Caco-2 (cell line): ENCODE results near the gene MBD6. TPM values are rescaled to one million over a fixed set of nuclear protein-coding genes. Genes with fewer than 3 reads are reported as not detected.
"Not testable (repeated sequence)": the region's sequence is repeated elsewhere in the genome, so short reads cannot be mapped to it uniquely, and the experiment has no call there.

Experiments
- BruUV-seq: library from RNA; stranded (reverse); fragments of 400-500 nt; replicated peaks from 2 replicates; lab custom pipeline; 2021; lab: Mats Ljungman, UMichigan
- CTCF ChIA-PET: fragments of 300-600 bp; sonication (Branson Sonifier 250); formaldehyde crosslinking; loops from one replicate; lab custom pipeline; 2022; ENCODE audit warnings: antibody characterized with exemption; lab: Charles Lee
- POLR2A ChIA-PET: fragments of 300-600 bp; sonication (Branson Sonifier 250); formaldehyde crosslinking; loops from one replicate; lab custom pipeline; 2022; ENCODE audit warnings: antibody characterized with exemption; lab: Charles Lee
- DNase-seq, 2 experiments: peaks; one replicate each; pipeline versions ENCODE4 v3.0.0 to v3.0.0-alpha.2; 2020 to 2022
- H3K27me3 ChIP-seq: replicated peaks from 2 replicates; pipeline ENCODE4 v1.6.0; 2011; ENCODE audit warnings: low read length; ENCODE audit not compliant: control insufficient read depth, insufficient read depth
- H3K36me3 ChIP-seq: 2 replicates; pipeline ENCODE4 v1.5.1; 2011; ENCODE audit warnings: low read length; ENCODE audit not compliant: control insufficient read depth, insufficient read depth
- H3K4me1 ChIP-seq: fragments of 250-450 bp; sonication (Bioruptor Pico); 2 replicates; pipeline ENCODE4 v1.5.1; 2020; ENCODE audit warnings: mild to moderate bottlenecking
- H3K4me3 ChIP-seq: 2 replicates; pipeline ENCODE4 v1.5.1; 2011; ENCODE audit warnings: low read depth, mild to moderate bottlenecking, control low read depth, low read length
- H3K9me3 ChIP-seq: fragments of 250-450 bp; sonication (Bioruptor Pico); 2 replicates; pipeline ENCODE4 v1.5.1; 2020; ENCODE audit warnings: mild to moderate bottlenecking, moderate library complexity
- H3K27ac Mint-ChIP-seq: one replicate; pipeline ENCODE4 v1.8.0; 2022; ENCODE audit warnings: mixed read lengths; ENCODE audit not compliant: unreplicated experiment
- H3K27me3 Mint-ChIP-seq: one replicate; pipeline ENCODE4 v1.8.0; 2022; ENCODE audit warnings: mixed read lengths; ENCODE audit not compliant: insufficient read depth, unreplicated experiment
- H3K36me3 Mint-ChIP-seq: one replicate; pipeline ENCODE4 v1.8.0; 2022; ENCODE audit warnings: mild to moderate bottlenecking, mixed read lengths; ENCODE audit not compliant: insufficient read depth, unreplicated experiment
- H3K4me1 Mint-ChIP-seq: one replicate; pipeline ENCODE4 v1.8.0; 2022; ENCODE audit warnings: low read depth, mixed read lengths; ENCODE audit not compliant: unreplicated experiment
- H3K4me3 Mint-ChIP-seq: one replicate; pipeline ENCODE4 v1.8.0; 2022; ENCODE audit warnings: mild to moderate bottlenecking, moderate library complexity, mixed read lengths; ENCODE audit not compliant: unreplicated experiment
- H3K9me3 Mint-ChIP-seq: one replicate; pipeline ENCODE4 v1.8.0; 2022; ENCODE audit warnings: mixed read lengths; ENCODE audit not compliant: unreplicated experiment
- CTCF ChIP-seq, 2 experiments: fragments of 200-600 bp in 1 of 2; IDR thresholded peaks; 1 replicate in 1 of 2; 2 replicates in 1 of 2; pipeline versions ENCODE4 v1.5.1 to v1.8.0; 2011 to 2022; ENCODE audit warnings: antibody characterized with exemption in 1 of 2, control low read depth in 1 of 2, inconsistent platforms in 1 of 2, low read depth in 1 of 2, low read length in 1 of 2, mild to moderate bottlenecking in 1 of 2, moderate library complexity in 1 of 2; ENCODE audit not compliant: insufficient read depth in 1 of 2, severe bottlenecking in 1 of 2, unreplicated experiment in 1 of 2
- intact Hi-C: fragments of 100-400 bp; cut with micrococcal nuclease; formaldehyde crosslinking; loops from one replicate; pipeline ENCODE4 v1.10.0; 2022; ENCODE audit not compliant: unreplicated experiment
- total RNA-seq: library from RNA; stranded (reverse); gene quantifications from 2 replicates; pipeline ENCODE4 v1.2.3, GENCODE V29; 2022

The MBD6 gene
- total RNA-seq, 1 experiment from 2014 or later = 82.2 TPM

DNA sequence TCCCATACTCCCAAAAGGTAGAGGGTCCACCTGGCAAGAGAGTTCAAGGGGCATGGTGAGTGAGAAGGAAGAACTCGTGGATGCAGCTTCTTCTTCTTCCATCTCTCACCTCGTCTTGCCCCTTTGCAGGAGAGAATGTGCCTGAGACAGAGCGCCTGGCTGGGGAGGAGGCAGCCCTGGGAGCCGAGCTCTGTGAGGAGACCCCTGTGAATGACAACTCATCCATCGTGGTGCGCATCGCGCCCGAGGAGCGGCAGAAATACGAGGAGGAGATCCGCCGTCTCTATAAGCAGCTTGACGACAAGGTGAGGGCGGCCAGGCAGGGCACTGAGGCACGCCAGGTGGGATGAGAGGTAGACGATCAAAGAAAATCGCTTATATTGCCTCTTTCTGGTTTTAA is 47.2 kb downstream of the MBD6 start:
- Histone ChIP-seq H3K4me3 (no peak overlapping the region), H3K4me1 (no peaks in the 10 kb centered on the region), H3K36me3 (no peaks in the 10 kb centered on the region), H3K9me3 (no peaks in the 10 kb centered on the region), H3K27me3 (no peaks in the 10 kb centered on the region)
- no peaks in the 10 kb centered on the region for H3K9me3 Mint-ChIP-seq
- peaks cover 3% of the 10 kb centered on the region for H3K27me3 Mint-ChIP-seq
- H3K27ac Mint-ChIP-seq = no peak overlapping the region
- TF ChIP-seq CTCF (IDR thresholded peaks at IDR 0.05; ENCODE audit: insufficient read depth in 1 of 2, low read depth in 1 of 2, low read length in 1 of 2, severe bottlenecking in 1 of 2, unreplicated experiment in 1 of 2) = no peak
- BruUV-seq = no TSS peak
- intact Hi-C loops = no loop called here
- peaks cover 7% of the 10 kb centered on the region for H3K36me3 Mint-ChIP-seq
- DNase-seq = no peak
- ChIA-PET CTCF (no interaction called here), POLR2A (no interaction called here)
- no peaks in the 10 kb centered on the region for H3K4me1 Mint-ChIP-seq
- H3K4me3 Mint-ChIP-seq = no peak overlapping the region

GRCh38 chr12:57570438-57570837 is 47.8 kb downstream of the MBD6 start:
- H3K9me3 Mint-ChIP-seq, H3K4me1 Mint-ChIP-seq, H3K36me3 ChIP-seq, H3K9me3 ChIP-seq, H3K4me3 ChIP-seq, POLR2A ChIA-PET, DNase-seq, H3K27ac Mint-ChIP-seq, BruUV-seq, H3K27me3 ChIP-seq, H3K36me3 Mint-ChIP-seq, H3K4me3 Mint-ChIP-seq, H3K4me1 ChIP-seq, H3K27me3 Mint-ChIP-seq, intact Hi-C loops: not testable (repeated sequence)
- CTCF ChIA-PET = interaction anchor here (0.9 kb wide), 1 partner anchor 24 kb away, joined by 3 read pairs; no protein-coding TSS in a partner anchor

- H3K9me3 Mint-ChIP-seq = no peaks in the 10 kb centered on the region
- peaks cover 7% of the 10 kb centered on the region for H3K36me3 Mint-ChIP-seq
- no peak overlapping the region for H3K27ac Mint-ChIP-seq
- intact Hi-C loops = no loop called here
- Histone ChIP-seq H3K4me3 (no peak overlapping the region), H3K9me3 (no peaks in the 10 kb centered on the region), H3K36me3 (no peaks in the 10 kb centered on the region), H3K27me3 (no peaks in the 10 kb centered on the region), H3K4me1 (0 out of 2 replicates have a peak, but pooled peaks cover 4% of the 10 kb centered on the region)
- no TSS peak for BruUV-seq
- H3K4me3 Mint-ChIP-seq = no peak overlapping the region
- POLR2A ChIA-PET = no interaction called here
- peaks cover 3% of the 10 kb centered on the region for H3K27me3 Mint-ChIP-seq
- CTCF ChIA-PET = interaction anchor here (0.5 kb wide), 1 partner anchor 11 kb away, joined by 4 read pairs; no protein-coding TSS in a partner anchor
- no peaks in the 10 kb centered on the region for H3K4me1 Mint-ChIP-seq
- TF ChIP-seq CTCF (IDR thresholded peaks at IDR 0.05; ENCODE audit: insufficient read depth in 1 of 2, low read depth in 1 of 2, low read length in 1 of 2, severe bottlenecking in 1 of 2, unreplicated experiment in 1 of 2) = no peak
- no peak for DNase-seq
Measured at GRCh38 chr12:57571926-57572762, 49.5 kb downstream of the MBD6 start.
